ENCODE data around the gene ROBO3.

Gene ROBO3

DNA sequence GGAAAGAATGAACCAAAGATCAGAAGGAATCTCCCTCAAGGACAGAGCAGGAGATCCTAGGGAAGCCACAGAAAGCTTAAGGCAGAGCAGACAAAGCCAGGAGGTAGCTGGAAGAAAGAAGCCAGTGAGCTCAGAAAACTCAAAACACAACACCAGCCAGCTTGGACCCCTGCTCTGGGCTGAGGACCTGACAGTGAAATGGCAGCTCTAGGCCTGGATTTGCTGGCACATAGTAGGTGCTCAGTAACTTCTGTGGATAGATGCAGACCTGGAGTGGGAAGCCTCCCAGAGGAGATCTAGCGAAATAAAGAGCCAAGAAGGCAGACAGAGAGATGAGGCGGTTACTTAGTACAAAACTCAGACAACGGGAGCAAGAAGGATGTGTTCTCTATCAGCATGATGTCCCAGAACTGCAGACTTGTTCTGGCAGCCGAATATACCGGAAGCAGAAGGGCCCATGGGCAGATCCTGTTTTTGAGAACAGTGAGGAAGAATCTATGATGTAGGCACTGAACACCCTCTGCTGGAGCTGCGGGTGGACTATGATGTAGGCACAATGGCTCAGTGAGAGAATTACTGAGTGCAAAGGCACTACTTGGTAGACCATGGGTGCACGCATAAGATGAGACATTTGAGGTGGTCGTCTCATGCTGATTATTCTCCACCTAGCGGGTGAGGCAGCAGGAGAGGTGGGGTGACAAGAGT is 27.7 kb downstream of the ROBO3 start:
- DNase-seq (ENCODE audit: low read depth in 2 of 2) = no peak

DNA sequence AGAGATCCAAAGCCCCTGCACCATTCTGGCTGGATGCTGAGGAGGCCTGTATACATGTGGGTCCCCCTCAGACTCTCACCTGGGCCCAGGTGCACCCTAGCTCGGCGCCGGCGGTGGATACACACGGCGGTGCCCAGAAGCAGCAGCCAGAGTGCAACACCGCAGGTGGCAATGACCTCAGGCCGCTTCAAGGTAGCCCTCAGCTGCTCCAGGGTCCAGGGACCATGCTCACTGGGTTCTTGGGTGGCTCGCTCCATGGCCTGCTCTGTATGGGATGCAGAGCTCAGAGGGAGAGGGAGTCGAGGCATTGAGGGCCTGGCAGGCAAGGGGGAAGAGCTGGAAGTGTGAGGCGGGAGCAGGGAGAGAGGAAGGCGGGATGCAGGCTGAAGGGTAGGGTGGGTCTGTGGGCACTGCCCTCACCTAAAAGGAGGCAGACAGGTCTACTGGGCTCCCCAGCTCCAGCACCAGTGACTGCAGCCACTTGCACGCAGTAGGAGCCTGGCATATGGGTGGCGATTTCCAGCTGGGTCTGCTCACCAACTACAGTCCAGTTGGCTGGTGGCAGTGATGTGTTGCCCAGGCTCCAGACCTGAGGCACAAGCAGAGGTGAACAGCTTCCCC is 28.7 kb downstream of the ROBO3 start:
- DNase-seq (ENCODE audit: low read depth in 2 of 2) = no peak

DNA sequence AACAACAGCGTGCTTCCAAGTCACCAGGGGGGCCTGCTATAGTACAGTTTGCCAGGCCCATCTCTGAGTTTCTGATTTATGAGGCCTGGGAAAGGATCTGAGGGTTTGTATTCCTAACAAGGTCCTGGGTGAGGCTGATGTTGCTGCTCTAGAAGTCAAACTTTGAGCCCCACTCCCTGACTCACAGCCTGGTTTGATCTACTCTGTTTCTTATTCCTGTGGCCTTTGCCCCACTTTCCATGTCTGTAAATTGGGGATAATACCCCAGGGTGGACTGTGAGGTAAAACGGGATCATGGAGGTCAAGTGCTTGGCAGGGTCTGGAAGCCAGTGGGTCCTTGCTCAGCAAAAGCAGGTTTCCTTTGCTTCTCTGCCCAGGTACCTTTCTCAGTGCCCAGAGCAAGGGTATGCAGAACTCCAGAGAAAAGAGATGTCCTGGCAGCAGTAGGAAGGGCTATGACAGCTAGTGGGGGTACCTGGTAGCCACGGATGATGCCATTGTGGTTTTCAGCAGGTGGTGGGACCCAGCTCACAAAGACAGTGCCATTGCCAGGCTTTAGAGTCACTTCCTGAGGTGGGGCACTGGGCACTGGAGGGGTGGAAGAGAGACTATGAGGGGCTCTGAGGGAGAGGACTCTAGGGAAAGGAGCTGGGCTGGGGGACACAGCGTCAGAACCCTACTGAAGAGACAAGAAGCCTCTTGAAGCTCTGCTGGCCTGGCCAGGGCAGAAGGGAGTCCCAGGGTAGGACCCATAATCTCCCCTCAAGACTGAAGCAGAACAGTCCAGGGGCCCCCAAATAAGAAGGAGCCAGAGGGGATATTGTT is 29.6 kb downstream of the ROBO3 start:
- no peak for DNase-seq (ENCODE audit: low read depth in 2 of 2)

DNA sequence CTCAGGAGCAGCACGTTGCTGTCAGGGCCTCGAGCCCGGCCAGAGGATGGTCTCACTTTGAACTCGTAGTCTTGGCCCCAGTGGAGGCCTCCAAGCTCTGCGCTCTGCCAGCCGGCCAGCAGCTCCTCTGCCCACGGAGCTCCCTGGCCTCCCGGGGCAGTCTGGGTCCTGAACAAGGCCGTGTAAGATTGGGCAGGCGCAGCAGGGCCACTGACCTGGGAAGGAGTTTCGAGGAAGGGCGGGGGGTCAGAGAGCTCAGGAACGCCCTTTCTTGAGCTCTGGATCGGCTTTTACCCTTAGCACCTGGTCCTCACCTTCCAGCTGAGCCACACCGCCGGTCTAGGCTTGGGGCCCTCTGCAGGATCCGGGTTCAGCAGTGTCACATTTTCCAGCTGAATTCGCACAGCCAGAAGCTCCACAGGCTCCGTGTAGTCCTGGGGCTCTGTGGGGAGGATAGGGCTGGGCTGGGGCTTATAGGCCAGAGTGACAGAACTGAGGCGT is 30.3 kb downstream of the ROBO3 start:
- DNase-seq (ENCODE audit: low read depth in 2 of 2) = no peak

DNA sequence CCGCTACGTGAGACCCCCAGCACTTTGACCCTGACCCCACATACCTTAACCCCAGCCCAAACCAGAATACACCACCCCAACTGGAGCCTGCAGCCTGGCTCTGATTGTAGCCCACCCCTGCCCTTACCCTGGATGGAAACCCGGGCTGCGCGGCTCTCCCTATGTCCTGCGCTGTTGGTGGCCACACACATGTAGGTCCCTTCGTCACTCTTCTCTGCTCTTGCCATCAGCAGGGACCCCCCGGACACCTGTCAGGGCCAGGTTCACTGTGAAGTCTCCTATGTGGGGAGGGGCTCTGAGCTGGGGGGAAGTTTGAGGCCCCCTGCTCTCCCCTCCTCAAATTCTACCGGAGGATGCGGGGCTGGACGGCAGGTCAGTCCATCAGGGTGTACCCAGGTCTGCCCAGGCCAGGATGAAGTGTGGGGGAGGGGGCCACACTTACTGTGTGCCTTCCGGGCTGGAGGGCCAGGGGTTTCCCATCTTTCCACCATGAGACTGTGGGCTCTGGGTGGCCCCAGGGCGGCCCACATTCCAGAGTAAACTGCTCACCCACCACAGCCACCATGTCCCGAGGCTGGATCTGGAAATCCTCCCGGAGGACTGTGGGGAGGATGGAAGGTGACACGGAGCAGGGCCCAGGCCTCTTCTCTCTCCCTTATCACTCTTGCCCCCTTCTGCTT is 31.0 kb downstream of the ROBO3 start:
- no peak for DNase-seq (ENCODE audit: low read depth in 2 of 2)

DNA sequence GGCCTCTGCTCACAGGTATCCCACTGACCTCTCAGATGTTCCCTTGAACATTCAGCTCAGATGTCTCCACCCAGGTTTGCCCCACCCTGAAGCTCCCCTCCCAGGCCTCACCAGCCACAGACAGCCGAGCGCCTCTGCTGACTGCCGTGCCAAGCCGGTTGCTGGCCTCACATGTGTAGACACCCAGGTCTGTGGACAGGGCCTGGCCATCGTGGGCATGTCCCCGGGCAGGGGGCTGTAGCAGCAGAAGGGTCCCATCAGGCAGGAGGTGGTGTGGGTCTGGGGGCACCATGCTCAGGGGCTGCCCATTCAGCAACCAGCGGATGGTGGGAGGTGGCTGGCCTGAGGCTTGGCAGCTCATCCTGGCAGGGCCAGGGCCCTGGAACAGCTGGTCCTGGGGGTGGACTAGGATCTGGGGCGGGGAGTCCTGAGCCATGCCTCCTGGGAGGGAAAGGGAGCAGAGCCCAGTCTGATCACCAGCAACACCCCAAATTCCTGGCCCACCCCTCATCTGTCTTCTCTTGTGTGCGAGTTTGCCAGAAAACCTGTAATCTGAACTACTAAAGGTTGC is 31.7 kb downstream of the ROBO3 start:
- no peak for DNase-seq (ENCODE audit: low read depth in 2 of 2)

DNA sequence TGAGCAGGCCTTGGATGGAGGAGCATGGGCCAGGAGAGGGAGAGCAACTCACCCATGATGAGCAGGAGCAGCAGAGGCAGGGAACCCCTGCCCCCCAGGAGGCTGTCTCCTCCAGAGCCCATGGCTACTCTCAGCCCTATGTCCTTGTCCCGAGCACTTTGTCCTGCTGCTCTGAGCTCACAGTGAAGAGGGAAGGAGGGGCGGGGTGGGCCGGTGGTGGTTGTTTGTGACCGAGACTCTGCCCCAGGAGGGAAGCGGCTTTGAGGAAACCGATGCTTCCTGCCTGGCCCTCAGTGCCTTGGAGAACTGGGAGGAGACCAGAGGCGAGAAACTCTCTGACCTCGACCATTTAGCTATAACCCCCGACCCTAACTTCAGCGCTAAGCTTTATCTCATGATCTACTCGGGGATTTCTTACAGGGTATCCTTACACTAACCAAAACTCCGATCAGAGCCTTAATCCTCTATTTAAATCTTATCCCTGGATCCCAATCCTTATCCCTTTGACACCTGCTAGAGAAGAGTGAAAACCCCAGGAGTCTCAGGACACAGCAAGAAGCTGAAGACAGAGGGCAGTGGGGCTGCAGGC is 32.5 kb downstream of the ROBO3 start, which contains the start of gene ROBO4:
ROBO4 (minus strand) TSS at position 192 of the 589 bp plus-strand sequence; CDS start at position 122, 70 bp downstream.
- no peak for DNase-seq (ENCODE audit: low read depth in 2 of 2)

DNA sequence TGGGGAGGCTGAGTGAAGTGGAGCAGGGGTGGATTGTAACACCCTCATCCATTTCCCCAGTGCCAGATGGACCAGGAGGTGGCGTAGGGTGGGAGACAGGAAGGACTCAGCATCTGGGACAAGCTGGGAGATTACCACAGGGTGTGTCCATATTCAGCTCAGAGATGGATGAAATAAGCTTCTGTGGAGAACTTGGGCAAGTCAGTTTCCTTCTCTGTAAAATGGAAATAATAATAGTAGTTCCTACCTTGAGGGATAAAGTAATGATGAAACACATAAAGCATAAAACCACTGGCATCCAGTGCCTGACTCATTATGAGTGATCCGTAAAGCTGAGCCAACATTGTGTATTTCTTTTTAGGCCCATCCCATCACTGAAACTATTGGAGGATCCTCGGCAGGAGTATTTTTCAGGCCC is 33.0 kb downstream of the ROBO3 start:
- DNase-seq (ENCODE audit: low read depth in 2 of 2) = no peak

DNA sequence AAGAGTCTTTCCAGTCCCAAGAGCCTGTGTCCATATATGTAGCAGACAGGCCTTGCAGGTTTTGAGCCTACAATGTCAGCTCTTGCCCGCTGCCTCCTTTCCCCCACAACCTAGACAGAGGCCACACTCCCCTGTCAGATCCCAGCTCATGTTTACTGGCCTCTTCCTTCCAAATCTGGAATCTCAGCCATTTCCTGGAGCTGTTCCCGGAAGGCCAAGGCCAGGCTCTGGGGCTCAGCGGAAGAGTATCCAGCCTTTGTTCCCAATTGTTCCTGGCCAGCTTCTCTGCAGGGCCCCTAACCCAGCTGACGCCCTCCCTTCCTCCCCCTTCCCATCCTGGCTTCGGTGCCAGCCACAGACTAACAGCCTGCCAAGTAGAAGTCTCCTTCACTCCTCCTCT is 33.5 kb downstream of the ROBO3 start:
- DNase-seq (ENCODE audit: low read depth in 2 of 2) = no peak

DNA sequence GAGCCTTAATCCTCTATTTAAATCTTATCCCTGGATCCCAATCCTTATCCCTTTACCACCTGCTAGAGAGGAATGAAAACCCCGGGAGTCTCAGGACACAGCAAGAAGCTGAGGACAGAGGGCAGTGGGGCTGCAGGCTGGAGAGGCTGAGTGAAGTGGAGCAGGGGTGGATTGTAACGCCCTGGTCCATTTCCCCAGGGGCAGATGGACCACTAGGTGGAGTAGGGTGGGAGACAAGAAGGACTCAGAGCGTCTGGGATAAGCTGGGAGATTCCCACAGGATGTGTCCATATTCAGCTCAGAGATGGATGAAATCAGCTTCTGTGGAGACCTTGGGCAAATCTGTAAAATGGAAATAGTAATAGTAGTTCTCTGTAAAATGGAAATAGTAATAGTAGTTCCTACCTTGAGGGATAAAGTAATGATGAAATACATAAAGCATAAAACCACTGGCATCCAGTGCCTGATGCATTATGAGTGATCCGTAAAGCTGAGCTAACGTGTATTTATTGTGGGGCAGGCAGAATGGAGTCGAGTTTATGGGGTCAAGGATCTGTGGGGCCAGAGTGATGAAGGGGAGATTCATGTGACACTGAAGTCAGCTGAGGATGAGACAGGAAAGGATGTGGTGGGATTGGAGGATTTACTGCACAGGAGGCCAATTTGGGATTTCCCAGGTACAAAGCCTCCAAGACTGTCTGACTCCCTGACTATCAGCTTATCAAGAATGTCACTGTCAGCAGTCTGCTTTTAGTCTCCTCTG is 34.3 kb downstream of the ROBO3 start:
- no peak for DNase-seq (ENCODE audit: low read depth in 2 of 2)

DNA sequence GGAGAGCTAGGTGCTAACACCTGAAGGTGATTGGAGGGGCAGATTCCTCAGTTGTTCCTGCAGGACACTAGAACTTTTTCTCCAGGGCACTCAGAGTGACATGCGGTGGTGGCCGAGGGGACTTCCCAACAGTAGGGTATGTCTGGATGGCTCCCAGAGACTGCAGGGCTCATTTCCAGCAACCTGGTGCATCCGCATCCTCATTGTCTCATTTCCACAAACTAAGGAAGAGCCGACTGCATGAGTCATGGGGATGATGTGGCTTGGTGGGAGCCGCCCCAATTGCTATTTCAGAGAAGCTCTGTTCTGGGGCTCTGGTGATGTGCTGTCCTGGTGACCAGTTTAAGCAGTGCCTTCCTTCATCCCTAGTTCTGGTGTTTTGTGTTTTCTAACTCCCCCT is 35.2 kb downstream of the ROBO3 start:
- DNase-seq (ENCODE audit: low read depth in 2 of 2) = no peak

DNA sequence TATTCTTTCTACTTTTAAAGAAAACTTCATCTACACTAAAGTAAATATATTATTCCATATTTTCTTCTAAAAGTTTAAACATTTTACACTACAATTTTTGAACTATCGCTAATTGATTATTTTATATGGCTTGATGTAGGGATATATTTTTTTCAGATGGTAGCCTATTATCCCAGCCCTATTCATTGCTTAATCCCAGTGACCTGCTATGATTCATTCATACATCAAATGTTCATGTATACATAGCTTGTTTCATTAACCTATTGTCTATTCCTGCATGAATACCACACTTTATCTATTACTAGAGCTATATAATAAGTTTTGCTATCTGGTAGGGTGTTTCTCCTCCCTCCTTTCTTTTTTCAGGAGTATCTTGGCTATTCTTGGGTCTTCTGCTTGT is 37.4 kb downstream of the ROBO3 start:
- no peak for DNase-seq (ENCODE audit: low read depth in 2 of 2)

DNA sequence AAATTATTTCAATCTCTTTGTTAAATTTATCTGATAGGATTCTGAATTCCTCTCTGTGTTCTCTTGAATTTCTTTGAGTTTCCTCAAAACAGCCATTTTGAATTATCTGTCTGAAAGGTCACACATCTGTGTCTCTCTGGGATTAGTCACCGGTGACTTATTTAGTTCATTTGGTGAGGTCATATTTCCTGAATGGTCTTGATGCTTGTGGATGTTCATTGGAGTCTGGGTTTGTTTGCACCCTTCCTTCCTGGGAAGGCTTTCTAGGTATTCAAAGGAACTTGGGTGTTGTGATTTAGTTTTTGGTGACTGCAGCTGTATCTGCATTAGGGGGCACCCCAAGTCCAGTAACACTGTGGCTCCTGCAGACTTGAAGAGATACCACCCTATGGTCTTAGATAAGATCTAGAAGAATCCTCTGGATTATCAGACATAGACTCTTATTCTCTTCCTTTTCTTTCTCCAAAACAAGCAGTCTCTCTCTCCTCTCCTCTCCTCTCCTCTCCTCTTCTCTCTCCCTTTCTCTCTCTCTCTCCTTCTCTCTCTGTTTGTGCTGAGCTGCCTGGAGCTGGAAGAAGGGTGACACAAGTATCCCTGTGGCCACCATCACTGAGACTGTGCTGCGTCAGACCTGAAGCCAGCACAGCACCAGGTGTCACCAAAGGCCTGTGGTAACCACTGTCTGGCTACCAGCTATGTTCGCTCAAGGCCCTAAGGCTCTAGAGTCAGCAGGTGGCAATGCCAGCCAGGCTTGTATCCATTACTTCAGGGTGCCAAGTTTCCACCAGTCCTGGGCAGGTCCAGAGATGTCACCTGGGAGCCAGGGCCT is 50.5 kb downstream of the ROBO3 start:
- no peak for DNase-seq (ENCODE audit: low read depth in 2 of 2)

DNA sequence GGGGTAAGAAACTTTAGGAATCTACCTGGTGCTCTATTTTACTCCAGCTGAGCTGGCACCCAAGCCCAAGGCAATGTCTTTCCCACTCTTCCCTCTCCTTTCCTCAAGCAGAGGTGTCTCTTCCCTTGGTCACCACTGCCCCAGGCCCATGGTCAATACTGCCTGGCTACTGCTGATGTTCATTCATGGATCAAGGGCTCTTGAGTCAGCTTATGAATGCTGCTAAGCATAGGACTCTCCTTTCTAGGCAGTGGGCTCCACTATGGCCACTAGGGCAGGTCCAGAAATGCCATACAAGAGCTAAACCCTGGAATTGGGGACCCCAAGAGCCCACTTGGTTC is 51.1 kb downstream of the ROBO3 start:
- DNase-seq (ENCODE audit: low read depth in 2 of 2) = no peak

DNA sequence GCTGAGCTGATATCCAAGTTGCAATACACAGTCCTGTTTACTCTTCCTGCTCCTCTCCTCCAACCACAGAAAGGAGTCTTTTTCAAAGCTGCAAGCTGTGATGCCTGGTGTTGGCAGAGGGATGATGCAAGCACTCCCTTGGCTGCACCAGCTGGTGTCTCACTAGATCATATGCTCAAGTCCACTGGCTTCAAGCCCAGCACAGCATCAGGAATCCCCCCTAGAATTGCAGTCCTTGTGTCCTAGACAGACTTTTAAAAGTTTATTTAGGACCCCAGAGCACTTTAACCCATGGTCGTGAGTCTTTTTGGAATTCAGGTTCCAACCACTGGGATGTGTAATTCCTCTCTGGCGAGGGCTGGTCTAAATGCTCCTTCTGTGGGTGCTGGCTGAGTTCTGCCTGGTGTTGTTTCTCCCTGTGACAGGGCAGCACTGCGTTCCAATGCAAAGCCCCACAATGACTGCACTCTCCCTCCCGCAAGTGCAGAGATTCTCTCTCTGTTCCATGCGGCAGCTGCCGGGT is 51.9 kb downstream of the ROBO3 start:
- no peak for DNase-seq (ENCODE audit: low read depth in 2 of 2)

DNA sequence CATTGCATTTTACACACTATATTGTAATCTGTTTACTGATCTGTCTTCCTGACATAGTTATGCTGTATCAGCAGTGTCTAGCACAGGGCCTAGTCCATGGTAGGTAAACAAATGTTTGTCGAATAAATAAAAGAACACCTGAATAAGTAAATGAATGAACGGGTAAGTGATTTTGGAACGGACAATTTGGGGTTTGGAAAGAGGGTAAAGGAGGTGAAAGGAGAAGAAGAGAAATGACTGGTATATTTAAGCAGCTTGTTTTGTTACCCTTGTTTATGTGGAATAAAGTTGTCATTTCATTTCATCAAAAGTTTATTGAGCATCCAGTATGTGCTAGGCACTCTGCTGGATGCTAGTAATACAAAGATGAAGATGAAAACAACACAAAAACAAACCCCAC is 53.7 kb downstream of the ROBO3 start, which contains the start of gene HEPN1:
HEPN1 (plus strand) TSS at position 301 of the 400 bp plus-strand sequence.
- DNase-seq (ENCODE audit: low read depth in 2 of 2) = no peak

DNA sequence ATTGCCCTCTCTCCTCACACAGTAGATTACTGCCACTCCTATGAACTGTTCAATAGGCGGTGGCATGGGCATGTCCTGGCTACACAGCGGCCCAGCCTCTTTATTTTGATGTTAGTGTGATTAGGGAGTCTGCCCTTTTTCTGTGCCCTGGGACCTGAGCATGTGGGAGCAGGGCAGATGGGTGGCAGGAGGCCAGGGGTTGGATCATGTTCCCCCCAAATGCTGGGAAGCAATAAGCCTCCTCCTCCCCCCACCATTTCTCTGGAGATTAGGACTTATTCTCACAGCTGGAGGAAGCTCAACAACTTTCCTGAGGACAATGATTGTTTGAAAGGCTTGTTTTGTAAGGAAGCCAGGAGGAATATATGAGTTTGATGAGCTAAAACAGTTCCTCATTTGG is 54.7 kb downstream of the ROBO3 start:
- DNase-seq (ENCODE audit: low read depth in 2 of 2) = no peak

DNA sequence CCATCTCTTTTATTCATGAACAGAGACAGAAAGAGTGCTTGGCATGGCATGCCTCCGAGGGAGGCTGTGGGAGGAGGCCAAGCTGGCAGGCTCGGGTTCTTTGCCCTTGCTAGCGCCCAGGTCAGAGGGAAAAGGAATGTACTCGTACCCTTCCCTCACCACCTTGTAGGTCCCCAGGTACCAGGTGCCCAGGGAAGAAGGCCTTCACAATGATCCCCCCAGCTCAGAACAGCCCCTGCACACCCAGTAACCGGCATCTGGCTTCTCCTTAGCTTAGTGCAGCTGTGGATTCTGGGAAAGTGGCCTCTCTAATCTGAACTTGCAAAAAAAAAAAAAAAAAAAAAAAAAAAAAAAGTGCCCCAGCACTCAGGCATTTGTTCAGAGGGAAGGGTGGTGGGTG is 55.1 kb downstream of the ROBO3 start:
- DNase-seq (ENCODE audit: low read depth in 2 of 2) = no peak

DNA sequence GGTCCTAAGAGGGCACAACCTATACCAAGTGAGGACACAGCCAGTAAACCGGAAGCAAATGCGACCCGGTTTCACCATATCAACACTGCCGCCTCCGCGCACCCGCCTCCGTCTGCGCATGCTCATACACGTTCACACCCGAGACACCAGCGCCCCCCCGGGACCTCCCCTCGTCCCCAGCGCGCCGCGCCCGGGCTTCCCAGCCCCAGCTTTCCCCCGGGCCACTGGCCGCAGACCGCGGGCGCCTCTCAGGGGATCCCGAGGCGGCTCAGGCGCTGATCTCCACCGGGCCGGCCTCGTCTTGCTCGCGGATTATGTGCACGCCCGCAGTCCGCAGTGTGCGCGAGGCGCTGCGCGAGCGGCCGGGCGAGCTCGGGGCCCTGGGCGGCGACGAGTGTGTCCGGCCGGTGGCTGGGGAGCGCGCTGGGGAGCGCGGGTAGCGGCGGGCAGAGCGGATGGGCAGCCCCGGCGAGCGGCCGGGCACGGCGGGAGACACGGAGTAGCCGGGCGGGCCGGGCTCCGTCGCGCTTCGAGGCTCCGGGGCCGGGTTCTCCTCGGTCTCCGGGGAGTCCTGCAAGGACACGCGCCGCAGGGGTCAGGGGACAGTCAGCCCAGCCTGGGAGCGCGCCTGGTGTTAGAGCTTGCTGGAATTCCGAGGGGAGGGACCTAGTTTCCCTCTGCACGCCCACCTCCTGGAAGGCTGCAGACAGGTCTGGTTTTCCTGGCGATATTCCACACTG is 55.8 kb downstream of the ROBO3 start:
- DNase-seq (ENCODE audit: low read depth in 2 of 2) = peak; percentile 68 to 69
